WI38 (cell line): ENCODE results near the gene ZNF804A.

Source experiments
- H3K4me3 ChIP-seq: 2 replicates; pipeline ENCODE4 v1.5.1; 2011; ENCODE audit warnings: low read depth, mild to moderate bottlenecking, control low read depth, low read length
- CTCF ChIP-seq: IDR thresholded peaks from 2 replicates; pipeline ENCODE4 v1.5.1; 2012; ENCODE audit warnings: low read depth, mild to moderate bottlenecking, control low read depth, low read length

The ZNF804A gene

GRCh38 chr2:184698476-184698875 is 100.1 kb downstream of the ZNF804A start:
- no peak overlapping the region for H3K4me3 ChIP-seq
- TF ChIP-seq CTCF = no peak

- H3K4me3 ChIP-seq = no peak overlapping the region
- TF ChIP-seq CTCF = no peak
Observed at GRCh38 chr2:184721881-184722280, 123.6 kb downstream of the ZNF804A start.

GRCh38 chr2:184727813-184728212 is 129.5 kb downstream of the ZNF804A start:
- H3K4me3 ChIP-seq = no peak overlapping the region
- TF ChIP-seq CTCF = no peak

GRCh38 chr2:184728411-184728810 is 130.1 kb downstream of the ZNF804A start:
- no peak for TF ChIP-seq CTCF
- H3K4me3 ChIP-seq = no peak overlapping the region

GRCh38 chr2:184729581-184729980 is 131.3 kb downstream of the ZNF804A start:
- TF ChIP-seq CTCF = no peak
- H3K4me3 ChIP-seq = no peak overlapping the region

GRCh38 chr2:184730288-184730687 is 132.0 kb downstream of the ZNF804A start:
- H3K4me3 ChIP-seq = no peak overlapping the region
- TF ChIP-seq CTCF = no peak

GRCh38 chr2:184734338-184734737 is 136.0 kb downstream of the ZNF804A start:
- no peak for TF ChIP-seq CTCF
- H3K4me3 ChIP-seq = no peak overlapping the region

- TF ChIP-seq CTCF = no peak
Observed at GRCh38 chr2:184735611-184736010, 137.3 kb downstream of the ZNF804A start.

More at GRCh38 chr2:184735611-184736010, 137.3 kb downstream of the ZNF804A start:
- no peak overlapping the region for H3K4me3 ChIP-seq
